Measurements from ENCODE around the gene DMPK. TPM values are rescaled to one million over a fixed set of nuclear protein-coding genes. Genes with fewer than 3 reads are reported as not detected.
A peak's percentile ranks its signal among the peaks of the same experiment; 100 is the strongest.
"Not testable (repeated sequence)": the region's sequence is repeated elsewhere in the genome, so short reads cannot be mapped to it uniquely, and the experiment has no call there.

The DMPK gene
- polyA plus RNA-seq, 2 donors: 26.0 to 133 TPM

GRCh38 chr19:45730368-45731288 lies 51.7 kb downstream of the DMPK start, which contains the start of gene FBXO46:
Gene FBXO46 (minus strand): TSS chr19:45730896. CDS start chr19:45713495, 17,401 bp downstream.
- Histone ChIP-seq H3K36me3 (ENCODE audit: control insufficient read depth in 2 of 2, insufficient read depth in 2 of 2, low read length in 1 of 2) (no peaks in the 10 kb centered on the region), H3K4me3 (ENCODE audit: low read depth in 1 of 2, low read length in 2 of 2) (peak within 1 kb of the TSS; percentile 58 to 94), H3K4me1 (ENCODE audit: control insufficient read depth in 2 of 2, insufficient read depth in 2 of 2, low read length in 1 of 2) (peaks cover 0 to 3% of the 10 kb centered on the region in 2 donors), H3K27me3 (ENCODE audit: control insufficient read depth in 1 of 2, insufficient read depth in 2 of 2, low read length in 2 of 2) (no peaks in the 10 kb centered on the region), H3K27ac (ENCODE audit: low read depth in 2 of 2, low read length in 1 of 2) (peak within 1 kb of the TSS; percentile 77 to 95), H3K9me3 (ENCODE audit: control insufficient read depth in 2 of 2, insufficient read depth in 1 of 2, low read depth in 1 of 2, low read length in 1 of 2) (no peaks in the 10 kb centered on the region)
- 1 to 2% methylated on average over 48 of the region's 48 CpGs for WGBS, 2 donors

GRCh38 chr19:45729800-45730290 lies 52.4 kb downstream of the DMPK start:
- Histone ChIP-seq H3K36me3 (ENCODE audit: control insufficient read depth in 2 of 2, insufficient read depth in 2 of 2, low read length in 1 of 2) (no peaks in the 10 kb centered on the region), H3K27ac (ENCODE audit: low read depth in 2 of 2, low read length in 1 of 2) (peak overlapping the region; percentile 77 to 95), H3K27me3 (ENCODE audit: control insufficient read depth in 1 of 2, insufficient read depth in 2 of 2, low read length in 2 of 2) (no peaks in the 10 kb centered on the region), H3K4me3 (ENCODE audit: low read depth in 1 of 2, low read length in 2 of 2) (peak overlapping the region; percentile 58 to 94), H3K4me1 (ENCODE audit: control insufficient read depth in 2 of 2, insufficient read depth in 2 of 2, low read length in 1 of 2) (peaks cover 0 to 3% of the 10 kb centered on the region in 2 donors), H3K9me3 (ENCODE audit: control insufficient read depth in 2 of 2, insufficient read depth in 1 of 2, low read depth in 1 of 2, low read length in 1 of 2) (no peaks in the 10 kb centered on the region)
- 6 to 8% methylated on average over 10 of the region's 10 CpGs for WGBS, 2 donors

GRCh38 chr19:45728683-45729082 lies 53.6 kb downstream of the DMPK start:
- H3K9me3 ChIP-seq (ENCODE audit: control insufficient read depth in 2 of 2, insufficient read depth in 1 of 2, low read depth in 1 of 2, low read length in 1 of 2); H3K36me3 ChIP-seq (ENCODE audit: control insufficient read depth in 2 of 2, insufficient read depth in 2 of 2, low read length in 1 of 2); H3K4me1 ChIP-seq (ENCODE audit: control insufficient read depth in 2 of 2, insufficient read depth in 2 of 2, low read length in 1 of 2); H3K4me3 ChIP-seq (ENCODE audit: low read depth in 1 of 2, low read length in 2 of 2); H3K27me3 ChIP-seq (ENCODE audit: control insufficient read depth in 1 of 2, insufficient read depth in 2 of 2, low read length in 2 of 2); H3K27ac ChIP-seq (ENCODE audit: low read depth in 2 of 2, low read length in 1 of 2): not testable (repeated sequence)
- 90 to 93% methylated on average over 18 of the region's 18 CpGs for WGBS, 2 donors

GRCh38 chr19:45720065-45720464 lies 62.2 kb downstream of the DMPK start:
- not testable (repeated sequence) for H3K27ac ChIP-seq (ENCODE audit: low read depth in 2 of 2, low read length in 1 of 2); H3K4me1 ChIP-seq (ENCODE audit: control insufficient read depth in 2 of 2, insufficient read depth in 2 of 2, low read length in 1 of 2)
- WGBS, 2 donors: 97 to 98% methylated on average over 11 of the region's 11 CpGs

More at GRCh38 chr19:45720065-45720464, 62.2 kb downstream of the DMPK start:
- H3K9me3 ChIP-seq (ENCODE audit: control insufficient read depth in 2 of 2, insufficient read depth in 1 of 2, low read depth in 1 of 2, low read length in 1 of 2); H3K27me3 ChIP-seq (ENCODE audit: control insufficient read depth in 1 of 2, insufficient read depth in 2 of 2, low read length in 2 of 2); H3K4me3 ChIP-seq (ENCODE audit: low read depth in 1 of 2, low read length in 2 of 2): not testable (repeated sequence)
- H3K36me3 ChIP-seq (ENCODE audit: control insufficient read depth in 2 of 2, insufficient read depth in 2 of 2, low read length in 1 of 2): peaks cover 0 to 10% of the 10 kb centered on the region in 2 donors

Other genes starting within 250 kb of the DMPK start
- gene OPA3, start 197.7 kb downstream of the DMPK start, polyA plus RNA-seq: 1 to 10 TPM; 4.0 to 4.6 TPM
- under 1 TPM; 0.83 to 0.85 TPM for gene GPR4, start 180.3 kb downstream of the DMPK start, polyA plus RNA-seq
- gene EML2, start 143.1 kb downstream of the DMPK start, polyA plus RNA-seq: 10 to 100 TPM; 55.3 to 56.5 TPM
- 1 to 10 TPM in 1 of 2 donors, under 1 TPM in 1; 0.62 to 2.1 TPM for gene GIPR, start 114.3 kb downstream of the DMPK start, polyA plus RNA-seq
- 100 to 1,000 TPM; 291 to 376 TPM for gene SNRPD2, start 90.5 kb downstream of the DMPK start, polyA plus RNA-seq
- gene QPCTL, start 89.8 kb downstream of the DMPK start, polyA plus RNA-seq: 1 to 10 TPM; 3.9 to 6.8 TPM
- gene FBXO46, start 51.6 kb downstream of the DMPK start, polyA plus RNA-seq: 10 to 100 TPM; 13.9 TPM
- gene MEIOSIN, start 49.1 kb downstream of the DMPK start, polyA plus RNA-seq: not detected
- gene SIX5, start 13.2 kb downstream of the DMPK start, polyA plus RNA-seq: 1 to 10 TPM; 8.2 to 9.8 TPM
- 10 to 100 TPM; 12.4 to 34.6 TPM for gene DMWD, start 10.4 kb upstream of the DMPK start, polyA plus RNA-seq
- gene RSPH6A, start 32.8 kb upstream of the DMPK start, polyA plus RNA-seq: under 1 TPM in 1 of 2 donors, not detected in 1; 0.16 TPM
- gene SYMPK, start 80.7 kb upstream of the DMPK start, polyA plus RNA-seq: 10 to 100 TPM; 31.3 to 76.3 TPM
- under 1 TPM; 0.02 to 0.10 TPM for gene FOXA3, start 81.8 kb upstream of the DMPK start, polyA plus RNA-seq
- gene IRF2BP1, start 103.7 kb upstream of the DMPK start, polyA plus RNA-seq: 10 to 100 TPM in 1 of 2 donors, 1 to 10 TPM in 1; 9.0 to 10.6 TPM
- gene MYPOP, start 120.1 kb upstream of the DMPK start, polyA plus RNA-seq: 1 to 10 TPM; 3.2 to 3.5 TPM
- gene NANOS2, start 132.3 kb upstream of the DMPK start, polyA plus RNA-seq: not detected
- gene NOVA2, start 191.4 kb upstream of the DMPK start, polyA plus RNA-seq: 1 to 10 TPM in 1 of 2 donors, under 1 TPM in 1; 0.31 to 1.0 TPM
- gene CCDC61, start 213.0 kb upstream of the DMPK start, polyA plus RNA-seq: 10 to 100 TPM in 1 of 2 donors, 1 to 10 TPM in 1; 8.1 to 12.3 TPM
- not detected for gene PGLYRP1, start 240.6 kb upstream of the DMPK start, polyA plus RNA-seq

Measured in esophagus (tissue), 2 donors.